ENCODE results near the gene ADAMTSL1. TPM values are rescaled to one million over a fixed set of nuclear protein-coding genes. Genes with fewer than 3 reads are reported as not detected.

ADAMTSL1 gene
- total RNA-seq, 1 experiment from 2014 or later = not detected

- ATAC-seq (no peak), DNase-seq (ENCODE audit: low read depth, low spot score) (no peak)
- no peaks in the 10 kb centered on the region for H3K27me3 ChIP-seq (ENCODE audit: control insufficient read depth, insufficient read depth, low read length)
- H3K36me3 ChIP-seq (ENCODE audit: control insufficient read depth, insufficient read depth, low read length) = no peaks in the 10 kb centered on the region
- ChIA-PET CTCF (no interaction called here), POLR2A (no interaction called here)
- in situ Hi-C loops (cut with HindIII; ENCODE audit: low pct_unique_long_range_greater_than_20kb, low sequenced_read_pairs) = no loop called here
- TF ChIP-seq, protein P1, sequence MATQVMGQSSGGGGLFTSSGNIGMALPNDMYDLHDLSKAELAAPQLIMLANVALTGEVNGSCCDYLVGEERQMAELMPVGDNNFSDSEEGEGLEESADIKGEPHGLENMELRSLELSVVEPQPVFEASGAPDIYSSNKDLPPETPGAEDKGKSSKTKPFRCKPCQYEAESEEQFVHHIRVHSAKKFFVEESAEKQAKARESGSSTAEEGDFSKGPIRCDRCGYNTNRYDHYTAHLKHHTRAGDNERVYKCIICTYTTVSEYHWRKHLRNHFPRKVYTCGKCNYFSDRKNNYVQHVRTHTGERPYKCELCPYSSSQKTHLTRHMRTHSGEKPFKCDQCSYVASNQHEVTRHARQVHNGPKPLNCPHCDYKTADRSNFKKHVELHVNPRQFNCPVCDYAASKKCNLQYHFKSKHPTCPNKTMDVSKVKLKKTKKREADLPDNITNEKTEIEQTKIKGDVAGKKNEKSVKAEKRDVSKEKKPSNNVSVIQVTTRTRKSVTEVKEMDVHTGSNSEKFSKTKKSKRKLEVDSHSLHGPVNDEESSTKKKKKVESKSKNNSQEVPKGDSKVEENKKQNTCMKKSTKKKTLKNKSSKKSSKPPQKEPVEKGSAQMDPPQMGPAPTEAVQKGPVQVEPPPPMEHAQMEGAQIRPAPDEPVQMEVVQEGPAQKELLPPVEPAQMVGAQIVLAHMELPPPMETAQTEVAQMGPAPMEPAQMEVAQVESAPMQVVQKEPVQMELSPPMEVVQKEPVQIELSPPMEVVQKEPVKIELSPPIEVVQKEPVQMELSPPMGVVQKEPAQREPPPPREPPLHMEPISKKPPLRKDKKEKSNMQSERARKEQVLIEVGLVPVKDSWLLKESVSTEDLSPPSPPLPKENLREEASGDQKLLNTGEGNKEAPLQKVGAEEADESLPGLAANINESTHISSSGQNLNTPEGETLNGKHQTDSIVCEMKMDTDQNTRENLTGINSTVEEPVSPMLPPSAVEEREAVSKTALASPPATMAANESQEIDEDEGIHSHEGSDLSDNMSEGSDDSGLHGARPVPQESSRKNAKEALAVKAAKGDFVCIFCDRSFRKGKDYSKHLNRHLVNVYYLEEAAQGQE (IDR thresholded peaks at IDR 0.05; ENCODE audit: insufficient read depth in 1 of 2, low read depth in 2 of 2, low read length in 1 of 2) = no peak
- TF ChIP-seq, protein P2, sequence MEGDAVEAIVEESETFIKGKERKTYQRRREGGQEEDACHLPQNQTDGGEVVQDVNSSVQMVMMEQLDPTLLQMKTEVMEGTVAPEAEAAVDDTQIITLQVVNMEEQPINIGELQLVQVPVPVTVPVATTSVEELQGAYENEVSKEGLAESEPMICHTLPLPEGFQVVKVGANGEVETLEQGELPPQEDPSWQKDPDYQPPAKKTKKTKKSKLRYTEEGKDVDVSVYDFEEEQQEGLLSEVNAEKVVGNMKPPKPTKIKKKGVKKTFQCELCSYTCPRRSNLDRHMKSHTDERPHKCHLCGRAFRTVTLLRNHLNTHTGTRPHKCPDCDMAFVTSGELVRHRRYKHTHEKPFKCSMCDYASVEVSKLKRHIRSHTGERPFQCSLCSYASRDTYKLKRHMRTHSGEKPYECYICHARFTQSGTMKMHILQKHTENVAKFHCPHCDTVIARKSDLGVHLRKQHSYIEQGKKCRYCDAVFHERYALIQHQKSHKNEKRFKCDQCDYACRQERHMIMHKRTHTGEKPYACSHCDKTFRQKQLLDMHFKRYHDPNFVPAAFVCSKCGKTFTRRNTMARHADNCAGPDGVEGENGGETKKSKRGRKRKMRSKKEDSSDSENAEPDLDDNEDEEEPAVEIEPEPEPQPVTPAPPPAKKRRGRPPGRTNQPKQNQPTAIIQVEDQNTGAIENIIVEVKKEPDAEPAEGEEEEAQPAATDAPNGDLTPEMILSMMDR (IDR thresholded peaks at IDR 0.05) = no peak
- TF ChIP-seq SIN3A (IDR thresholded peaks at IDR 0.05; ENCODE audit: borderline replicate concordance, insufficient read depth, low read depth, low read length) (no peak), TCF7L2 (IDR thresholded peaks at IDR 0.05; ENCODE audit: low read depth, low read length) (no peak), POLR2AphosphoS5 (IDR thresholded peaks at IDR 0.05; ENCODE audit: low read depth, low read length) (no peak)
- BruUV-seq (replicated peaks) = no TSS peak
- no peaks in the 10 kb centered on the region for H3K9me3 ChIP-seq (ENCODE audit: control insufficient read depth, insufficient read depth, low read depth, low read length)
- intact Hi-C loops (cut with micrococcal nuclease; ENCODE audit: unreplicated experiment) = no loop called here
- H3K4me1 ChIP-seq (ENCODE audit: control insufficient read depth, insufficient read depth, low read length) = no peaks in the 10 kb centered on the region
- H3K27ac ChIP-seq (ENCODE audit: low read length) = no peak overlapping the region
- no peak overlapping the region for H3K4me3 ChIP-seq (ENCODE audit: low read depth in 2 of 2, low read length in 2 of 2)
These were observed 21.7 kb upstream of the ADAMTSL1 start for GRCh38 chr9:18452276-18452675.

GRCh38 chr9:18456624-18457237 lies 17.2 kb upstream of the ADAMTSL1 start:
- intact Hi-C loops (cut with micrococcal nuclease; ENCODE audit: unreplicated experiment) (no loop called here), in situ Hi-C loops (cut with HindIII; ENCODE audit: low pct_unique_long_range_greater_than_20kb, low sequenced_read_pairs) (no loop called here)
- Histone ChIP-seq H3K9me3 (ENCODE audit: control insufficient read depth, insufficient read depth, low read depth, low read length) (no peaks in the 10 kb centered on the region), H3K36me3 (ENCODE audit: control insufficient read depth, insufficient read depth, low read length) (no peaks in the 10 kb centered on the region), H3K4me1 (ENCODE audit: control insufficient read depth, insufficient read depth, low read length) (no peaks in the 10 kb centered on the region), H3K27ac (ENCODE audit: low read length) (no peak overlapping the region), H3K27me3 (ENCODE audit: control insufficient read depth, insufficient read depth, low read length) (no peaks in the 10 kb centered on the region), H3K4me3 (ENCODE audit: low read depth in 2 of 2, low read length in 2 of 2) (no peak overlapping the region)
- no TSS peak for BruUV-seq (replicated peaks)
- DNase-seq (ENCODE audit: low read depth, low spot score) (no peak), ATAC-seq (no peak)
- TF ChIP-seq TCF7L2 (IDR thresholded peaks at IDR 0.05; ENCODE audit: low read depth, low read length) = no peak
- TF ChIP-seq POLR2AphosphoS5 (IDR thresholded peaks at IDR 0.05; ENCODE audit: low read depth, low read length) = no peak
- TF ChIP-seq, protein P2 (IDR thresholded peaks at IDR 0.05) = no peak
- no peak for TF ChIP-seq SIN3A (IDR thresholded peaks at IDR 0.05; ENCODE audit: borderline replicate concordance, insufficient read depth, low read depth, low read length)
- TF ChIP-seq, protein P1 (IDR thresholded peaks at IDR 0.05; ENCODE audit: insufficient read depth in 1 of 2, low read depth in 2 of 2, low read length in 1 of 2) = no peak
- ChIA-PET CTCF (no interaction called here), POLR2A (no interaction called here)

All from Panc1 (cell line).